Daoy (cell line): Measurements from ENCODE around the gene CD248. TPM values are rescaled to one million over a fixed set of nuclear protein-coding genes. Genes with fewer than 3 reads are reported as not detected.
A peak's percentile ranks its signal among the peaks of the same experiment; 100 is the strongest.
"Not testable (repeated sequence)": the region's sequence is repeated elsewhere in the genome, so short reads cannot be mapped to it uniquely, and the experiment has no call there.

Experiments used
- DNase-seq: peaks from one replicate; pipeline ENCODE4 v3.0.0-alpha.2; 2015; ENCODE audit warnings: low read depth
- total RNA-seq: library from RNA; depleted of rRNA; stranded (reverse); fragments of >200 nt; shearing (Covaris generic); gene quantifications from 2 replicates; pipeline ENCODE4 v1.2.3, GENCODE V29; 2014

Gene CD248
- total RNA-seq, 1 experiment from 2014 or later = 0.06 TPM

GRCh38 chr11:66313321-66314185 is 3.3 kb downstream of the CD248 start:
- DNase-seq = no peak

GRCh38 chr11:66312549-66313320 is 4.1 kb downstream of the CD248 start:
- DNase-seq = peak; percentile 98

- DNase-seq = peak; percentile 93
Observed at GRCh38 chr11:66311965-66312548, 4.8 kb downstream of the CD248 start.

- no peak for DNase-seq
Observed at GRCh38 chr11:66311470-66311964, 5.3 kb downstream of the CD248 start.

GRCh38 chr11:66310803-66311440 is 5.9 kb downstream of the CD248 start:
- DNase-seq = not testable (repeated sequence)

- no peak for DNase-seq
Observed at GRCh38 chr11:66310324-66310723, 6.5 kb downstream of the CD248 start.

- no peak for DNase-seq
Observed at GRCh38 chr11:66309475-66309874, 7.4 kb downstream of the CD248 start.

- DNase-seq = no peak
Observed at GRCh38 chr11:66302656-66303055, 14.2 kb downstream of the CD248 start.

- DNase-seq = no peak
Observed at GRCh38 chr11:66299186-66299585, 17.7 kb downstream of the CD248 start.

GRCh38 chr11:66297610-66298009 is 19.2 kb downstream of the CD248 start:
- DNase-seq = no peak

- DNase-seq = no peak
Observed at GRCh38 chr11:66294626-66295620, 21.9 kb downstream of the CD248 start.

- DNase-seq = no peak
Observed at GRCh38 chr11:66293777-66294625, 22.8 kb downstream of the CD248 start.

- no peak for DNase-seq
Observed at GRCh38 chr11:66293352-66293751, 23.5 kb downstream of the CD248 start.

- DNase-seq = no peak
Observed at GRCh38 chr11:66292543-66293332, 24.1 kb downstream of the CD248 start.

- no peak for DNase-seq
Observed at GRCh38 chr11:66291706-66292542, 24.9 kb downstream of the CD248 start, which contains the start of gene TMEM151A. TMEM151A (plus strand) TSS chr11:66291894; CDS start chr11:66292014, 120 bp downstream.

GRCh38 chr11:66291303-66291705 is 25.5 kb downstream of the CD248 start:
- no peak for DNase-seq

GRCh38 chr11:66290330-66290621 is 26.6 kb downstream of the CD248 start:
- no peak for DNase-seq
